Suppressor macrophage (primary cell): ENCODE results near the gene CXCL3.
"Not testable (repeated sequence)": the region's sequence is repeated elsewhere in the genome, so short reads cannot be mapped to it uniquely, and the experiment has no call there.

ENCODE experiments used
- DNase-seq, 4 experiments: peaks; one replicate each; pipeline ENCODE4 v3.0.0-alpha.2; 2020 to 2022
- total RNA-seq, 17 experiments: gene quantifications; one replicate each; lab custom pipeline; 2026; ENCODE audit warnings: mixed read lengths in 6 of 17, inconsistent platforms in 3 of 17; lab: John Stamatoyannopoulos, UW

CXCL3 gene
- total RNA-seq = 0.92 to 1,381 (median 9.3) reads per million in 17 experiments

- peak; percentile 63 to 90 (median 76) for DNase-seq
Observed at GRCh38 chr4:74038425-74039314, at the start of gene CXCL3. Gene CXCL3 (minus strand): TSS chr4:74038689. CDS start chr4:74038611, 78 bp downstream.

GRCh38 chr4:74087481-74087880 lies 49.0 kb upstream of the CXCL3 start:
- DNase-seq = no peak

GRCh38 chr4:74085669-74086068 lies 47.2 kb upstream of the CXCL3 start:
- DNase-seq = no peak

- peak in 1 of 4 experiments; percentile 22 for DNase-seq
Observed at GRCh38 chr4:74084984-74085383, 46.5 kb upstream of the CXCL3 start.

GRCh38 chr4:74083546-74083945 lies 45.1 kb upstream of the CXCL3 start:
- peak in 3 of 4 experiments; percentile 40 to 76 (median 59) for DNase-seq

GRCh38 chr4:74081035-74081434 lies 42.5 kb upstream of the CXCL3 start:
- DNase-seq = peak in 2 of 4 experiments; percentile 26 to 56

GRCh38 chr4:74080351-74080750 lies 41.9 kb upstream of the CXCL3 start:
- DNase-seq = not testable (repeated sequence)

GRCh38 chr4:74079024-74079423 lies 40.5 kb upstream of the CXCL3 start:
- DNase-seq = peak; percentile 64 to 85 (median 78)

- no peak for DNase-seq
Observed at GRCh38 chr4:74073358-74073757, 34.9 kb upstream of the CXCL3 start.

- DNase-seq = no peak
Observed at GRCh38 chr4:74072739-74073138, 34.2 kb upstream of the CXCL3 start.

GRCh38 chr4:74067586-74067985 lies 29.1 kb upstream of the CXCL3 start:
- DNase-seq = no peak

GRCh38 chr4:74066232-74066631 lies 27.7 kb upstream of the CXCL3 start:
- DNase-seq = no peak

GRCh38 chr4:74065115-74065642 lies 26.7 kb upstream of the CXCL3 start:
- DNase-seq = no peak

- no peak for DNase-seq
Observed at GRCh38 chr4:74063859-74064258, 25.4 kb upstream of the CXCL3 start.

- DNase-seq = no peak
Observed at GRCh38 chr4:74062953-74063352, 24.5 kb upstream of the CXCL3 start.

GRCh38 chr4:74061430-74061829 lies 22.9 kb upstream of the CXCL3 start:
- DNase-seq = no peak

- DNase-seq = no peak
Observed at GRCh38 chr4:74059161-74059829, 20.8 kb upstream of the CXCL3 start.

- DNase-seq = no peak
Observed at GRCh38 chr4:74058048-74058651, 19.7 kb upstream of the CXCL3 start.

- DNase-seq = no peak
Observed at GRCh38 chr4:74057588-74057987, 19.1 kb upstream of the CXCL3 start.

- peak in 3 of 4 experiments; percentile 38 to 79 (median 77) for DNase-seq
Observed at GRCh38 chr4:74056858-74057562, 18.5 kb upstream of the CXCL3 start.

GRCh38 chr4:74056114-74056857 lies 17.8 kb upstream of the CXCL3 start:
- DNase-seq = peak in 3 of 4 experiments; percentile 40 to 86 (median 81)
